Esophagus muscularis mucosa (tissue), 4 donors: Measurements from ENCODE around the gene OXER1. TPM values are rescaled to one million over a fixed set of nuclear protein-coding genes. Genes with fewer than 3 reads are reported as not detected.

Source experiments
- DNase-seq: peaks from one replicate; pipeline ENCODE4 v3.0.0-alpha.2; 2017; ENCODE audit errors: extremely low spot score
- H3K27ac ChIP-seq, 4 donors: fragments of 200-600 bp; sonication (generic); replicated peaks in 1 of 4; 1 replicate in 3 of 4; 2 replicates in 1 of 4; pipeline ENCODE4 v1.5.1; 2016 to 2019; ENCODE audit warnings: mild to moderate bottlenecking in 1 of 4
- H3K27me3 ChIP-seq, 4 donors: fragments of 200-600 bp; sonication (generic); one replicate each; pipeline versions ENCODE4 v1.5.1 to v1.6.0; 2016 to 2019
- H3K36me3 ChIP-seq, 4 donors: fragments of 200-600 bp; sonication (generic); one replicate each; pipeline ENCODE4 v1.5.1; 2016 to 2019
- H3K4me1 ChIP-seq, 4 donors: fragments of 200-600 bp; sonication (generic); one replicate each; pipeline ENCODE4 v1.5.1; 2016 to 2019
- H3K4me3 ChIP-seq, 4 donors: fragments of 200-600 bp; sonication (generic); 1 replicate in 2 of 4; 2 replicates in 2 of 4; pipeline ENCODE4 v1.5.1; 2016 to 2019; ENCODE audit warnings: mild to moderate bottlenecking in 4 of 4, moderate library complexity in 1 of 4
- H3K9me3 ChIP-seq, 4 donors: fragments of 200-600 bp; sonication (generic); 1 replicate in 3 of 4; 2 replicates in 1 of 4; pipeline ENCODE4 v1.5.1; 2016 to 2019
- CTCF ChIP-seq, 3 experiments: fragments of 200-600 bp in 2 of 3; fragments of 450-650 bp in 1 of 3; sonication (generic) in 2 of 3; IDR thresholded peaks; one replicate each; pipeline ENCODE4 v1.5.1; 2017 to 2019; ENCODE audit warnings: antibody characterized with exemption in 3 of 3, mild to moderate bottlenecking in 2 of 3, moderate library complexity in 1 of 3
- EP300 ChIP-seq: sonication (generic); formaldehyde crosslinking; IDR thresholded peaks from one replicate; pipeline ENCODE4 v1.6.1; 2017; ENCODE audit warnings: antibody characterized with exemption
- POLR2A ChIP-seq: fragments of 450-650 bp; IDR thresholded peaks from one replicate; pipeline ENCODE4 v1.6.1; 2017; ENCODE audit warnings: antibody characterized with exemption, moderate library complexity, mild to moderate bottlenecking, low read depth
- POLR2AphosphoS5 ChIP-seq, 2 donors: sonication (generic); formaldehyde crosslinking; IDR thresholded peaks; one replicate each; pipeline ENCODE4 v1.6.1; 2017; ENCODE audit warnings: antibody characterized with exemption in 2 of 2
- WGBS: methylation state at CpG from one replicate; pipeline ENCODE4 v1.1.5; 2018; 5-methylcytosine and 5-hydroxymethylcytosine counted together
- intact Hi-C: fragments of 100-400 bp; cut with DNase I; formaldehyde crosslinking; loops from one replicate; pipeline ENCODE4 v1.15.1; 2023
- total RNA-seq, 4 donors: library from RNA; depleted of rRNA; stranded (reverse); fragments of >200 nt; gene quantifications; one replicate each; pipeline versions ENCODE4 v1.1.0 to v1.2.1, GENCODE V29; 2016

OXER1 gene
- total RNA-seq, 4 donors from 2014 or later, result 0.42 to 1.3 (median 0.61) TPM

DNA sequence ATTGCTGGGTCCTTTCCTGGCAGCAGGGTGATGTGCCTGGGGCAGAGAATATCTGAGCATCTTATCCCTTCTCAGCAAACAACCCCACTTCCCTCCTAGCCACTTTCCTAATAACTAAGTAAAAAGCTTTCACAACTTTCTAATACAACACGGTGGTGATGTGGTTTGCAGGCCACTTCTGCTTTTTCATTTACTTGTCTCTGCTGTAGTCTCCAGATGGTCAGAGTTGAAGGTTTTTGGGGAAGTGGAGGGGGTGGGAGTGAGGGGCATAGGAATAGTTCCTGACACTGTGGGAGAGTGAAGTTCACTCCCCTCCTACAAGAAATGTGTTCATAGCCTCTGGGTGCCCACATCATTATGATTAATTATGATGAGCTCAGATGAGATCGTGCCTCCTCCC, 11.6 kb downstream of the OXER1 start:
- Histone ChIP-seq H3K4me3 (no peak overlapping the region), H3K27me3 (no peaks in the 10 kb centered on the region), H3K4me1 (peaks cover 0 to 17% (median 12%) of the 10 kb centered on the region in 4 donors), H3K27ac (no peak overlapping the region), H3K36me3 (peaks cover 0 to 32% (median 9%) of the 10 kb centered on the region in 4 donors), H3K9me3 (no peaks in the 10 kb centered on the region)
- DNase-seq, result peak; percentile 72
- 56% methylated on average over 2 of the region's 2 CpGs for WGBS
- no peak for TF ChIP-seq CTCF (IDR thresholded peaks at IDR 0.05)
- TF ChIP-seq EP300, result no peak
- TF ChIP-seq POLR2AphosphoS5 (IDR thresholded peaks at IDR 0.05), result no peak
- TF ChIP-seq POLR2A, result no peak
- intact Hi-C loops, result no loop called here

DNA sequence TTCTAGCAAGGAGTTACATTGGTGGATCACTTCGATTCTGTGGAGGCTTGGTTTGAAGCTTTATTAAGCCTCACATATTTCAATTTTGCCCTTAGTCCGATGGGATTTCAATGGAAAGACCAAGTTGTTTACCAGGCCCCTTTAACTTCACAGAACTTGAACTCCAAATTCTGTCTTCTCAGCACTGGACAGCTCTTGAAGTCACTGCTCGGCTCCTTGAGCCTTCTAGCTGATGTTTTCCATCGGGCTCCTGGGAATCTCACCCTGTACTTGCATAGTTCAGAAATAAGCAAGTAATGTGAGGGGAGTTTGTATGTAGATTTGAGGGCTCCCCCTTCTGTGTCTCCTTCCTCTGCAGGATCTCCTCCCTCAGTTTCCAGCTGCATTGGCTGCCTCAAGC, 15.1 kb downstream of the OXER1 start:
- DNase-seq, result peak; percentile 57
- intact Hi-C loops, result no loop called here
- WGBS, result 92% methylated on average over 4 of the region's 4 CpGs
- no peaks in the 10 kb centered on the region for H3K9me3 ChIP-seq
- no peak overlapping the region for H3K4me3 ChIP-seq
- TF ChIP-seq POLR2AphosphoS5 (IDR thresholded peaks at IDR 0.05) (no peak), EP300 (no peak)
- no peak overlapping the region for H3K27ac ChIP-seq
- H3K36me3 ChIP-seq, result peaks cover 0 to 29% (median 10%) of the 10 kb centered on the region in 4 donors
- H3K27me3 ChIP-seq, result no peaks in the 10 kb centered on the region
- peaks cover 0 to 10% (median 5%) of the 10 kb centered on the region in 4 donors for H3K4me1 ChIP-seq

DNA sequence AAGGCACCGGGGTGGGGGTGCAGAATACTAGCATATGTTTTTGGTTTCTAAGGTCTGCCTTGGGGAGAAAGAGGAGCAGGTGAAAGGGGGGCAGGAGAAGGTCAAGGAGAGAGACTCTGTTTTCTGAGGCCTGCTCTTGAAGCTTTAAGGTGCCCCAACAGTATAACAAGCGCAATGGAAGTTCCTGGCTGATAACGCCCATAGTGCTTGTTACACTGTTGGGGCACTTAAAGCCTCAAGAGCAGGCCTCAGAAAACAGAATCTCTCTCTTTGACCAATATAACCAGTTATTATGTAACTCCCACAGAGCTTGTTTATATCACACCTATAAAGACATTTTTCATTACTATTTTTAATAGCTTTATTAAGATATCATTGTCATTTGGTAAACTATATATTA, 16.5 kb downstream of the OXER1 start:
- no peak overlapping the region for H3K4me3 ChIP-seq
- H3K9me3 ChIP-seq, result no peaks in the 10 kb centered on the region
- intact Hi-C loops, result no loop called here
- peaks cover 0 to 5% (median 0%) of the 10 kb centered on the region in 4 donors for H3K4me1 ChIP-seq
- DNase-seq, result peak; percentile 26
- no peak overlapping the region for H3K27ac ChIP-seq
- TF ChIP-seq CTCF (IDR thresholded peaks at IDR 0.05), result no peak
- no peak for TF ChIP-seq POLR2AphosphoS5 (IDR thresholded peaks at IDR 0.05)
- no peak for TF ChIP-seq EP300
- no peak for TF ChIP-seq POLR2A
- H3K27me3 ChIP-seq, result no peaks in the 10 kb centered on the region
- peaks cover 0 to 18% (median 5%) of the 10 kb centered on the region in 4 donors for H3K36me3 ChIP-seq
- 96% methylated on average over 3 of the region's 3 CpGs for WGBS

DNA sequence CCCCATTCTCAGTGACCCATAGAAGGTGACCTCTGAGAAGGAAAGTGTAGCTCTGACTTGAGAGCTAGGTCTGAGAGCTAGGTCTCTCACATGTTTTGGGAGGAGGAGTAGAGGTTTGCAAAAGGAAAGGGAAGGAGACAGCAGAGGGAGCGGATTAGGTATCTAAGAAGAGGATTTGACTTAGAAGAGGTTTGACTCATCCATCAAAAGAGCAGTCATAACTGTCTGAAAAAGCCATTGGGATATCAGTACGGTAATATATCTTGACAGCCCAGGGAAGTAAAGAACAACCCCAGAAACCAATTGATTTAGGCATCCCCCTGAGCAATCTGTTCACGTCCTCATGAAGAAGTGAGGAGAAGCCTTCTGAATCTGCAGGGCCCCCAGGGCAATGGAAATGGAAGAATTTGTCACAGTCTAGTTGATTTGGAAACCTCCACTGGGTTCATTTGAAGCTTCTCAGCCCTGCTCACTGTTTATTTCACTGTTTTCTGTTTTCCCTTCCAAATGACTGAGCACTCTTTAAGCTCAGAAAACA, 19.3 kb downstream of the OXER1 start:
- WGBS, result 94% methylated on average over 3 of the region's 3 CpGs
- DNase-seq, result peak; percentile 19
- Histone ChIP-seq H3K9me3 (no peaks in the 10 kb centered on the region), H3K4me1 (no peaks in the 10 kb centered on the region), H3K27me3 (no peaks in the 10 kb centered on the region), H3K27ac (no peak overlapping the region), H3K4me3 (no peak overlapping the region), H3K36me3 (peaks cover 4 to 29% (median 9%) of the 10 kb centered on the region in 4 donors)
- intact Hi-C loops, result no loop called here
- no peak for TF ChIP-seq POLR2A
- TF ChIP-seq EP300, result no peak
- no peak for TF ChIP-seq POLR2AphosphoS5 (IDR thresholded peaks at IDR 0.05)
- TF ChIP-seq CTCF (IDR thresholded peaks at IDR 0.05), result no peak

- no peak for TF ChIP-seq CTCF (IDR thresholded peaks at IDR 0.05)
- no peak for TF ChIP-seq EP300
- no peak for TF ChIP-seq POLR2A
- no peak for TF ChIP-seq POLR2AphosphoS5 (IDR thresholded peaks at IDR 0.05)
- Histone ChIP-seq H3K27ac (no peak overlapping the region), H3K36me3 (peaks cover 4 to 26% (median 9%) of the 10 kb centered on the region in 4 donors), H3K27me3 (no peaks in the 10 kb centered on the region), H3K4me3 (no peak overlapping the region), H3K9me3 (no peaks in the 10 kb centered on the region), H3K4me1 (no peaks in the 10 kb centered on the region)
- intact Hi-C loops, result no loop called here
- peak; percentile 42 for DNase-seq
- WGBS, result 88% methylated on average over 1 of the region's 1 CpG
Observed at GRCh38 chr2:42743659-42743990, 20.3 kb downstream of the OXER1 start.
